Glutamatergic neuron (in vitro differentiated cells): ENCODE measurements around the gene MANF. TPM values are rescaled to one million over a fixed set of nuclear protein-coding genes. Genes with fewer than 3 reads are reported as not detected.

Source experiments
- DNase-seq: peaks from one replicate; pipeline ENCODE4 v3.0.0; 2022
- H3K27ac Mint-ChIP-seq: one replicate; pipeline ENCODE4 v1.8.0; 2020; ENCODE audit warnings: mild to moderate bottlenecking, mixed read lengths, inconsistent platforms; ENCODE audit not compliant: unreplicated experiment
- H3K27me3 Mint-ChIP-seq: one replicate; pipeline ENCODE4 v1.8.0; 2020; ENCODE audit warnings: mild to moderate bottlenecking, moderate library complexity, mixed read lengths, inconsistent platforms; ENCODE audit not compliant: unreplicated experiment
- H3K36me3 Mint-ChIP-seq: one replicate; pipeline ENCODE4 v1.8.0; 2020; ENCODE audit warnings: mild to moderate bottlenecking, mixed read lengths, inconsistent platforms; ENCODE audit not compliant: unreplicated experiment
- H3K4me1 Mint-ChIP-seq: one replicate; pipeline ENCODE4 v1.8.0; 2020; ENCODE audit warnings: mild to moderate bottlenecking, low read depth, mixed read lengths, inconsistent platforms; ENCODE audit not compliant: unreplicated experiment
- H3K4me3 Mint-ChIP-seq: one replicate; pipeline ENCODE4 v1.8.0; 2020; ENCODE audit warnings: mild to moderate bottlenecking, mixed read lengths, inconsistent platforms; ENCODE audit not compliant: unreplicated experiment
- H3K9me3 Mint-ChIP-seq: one replicate; pipeline ENCODE4 v1.8.0; 2020; ENCODE audit warnings: mild to moderate bottlenecking, moderate library complexity, mixed read lengths, inconsistent platforms; ENCODE audit not compliant: unreplicated experiment
- total RNA-seq: library from RNA; stranded (reverse); fragmentation: NEBNext Ultra II Directional; extraction: Animal tissue kit (Norgen Biotek cat#: 25700); gene quantifications from one replicate; pipeline ENCODE4 v1.2.1, GENCODE V29; 2021; ENCODE audit not compliant: unreplicated experiment
- TF ChIP-seq, protein P1 (sequence below): fragments of 200-600 bp; sonication (generic); IDR thresholded peaks from one replicate; pipeline ENCODE4 v1.5.0; 2021; ENCODE audit not compliant: partially characterized antibody, unreplicated experiment

Gene MANF
- total RNA-seq, 1 donor from 2014 or later = 104 TPM

DNA sequence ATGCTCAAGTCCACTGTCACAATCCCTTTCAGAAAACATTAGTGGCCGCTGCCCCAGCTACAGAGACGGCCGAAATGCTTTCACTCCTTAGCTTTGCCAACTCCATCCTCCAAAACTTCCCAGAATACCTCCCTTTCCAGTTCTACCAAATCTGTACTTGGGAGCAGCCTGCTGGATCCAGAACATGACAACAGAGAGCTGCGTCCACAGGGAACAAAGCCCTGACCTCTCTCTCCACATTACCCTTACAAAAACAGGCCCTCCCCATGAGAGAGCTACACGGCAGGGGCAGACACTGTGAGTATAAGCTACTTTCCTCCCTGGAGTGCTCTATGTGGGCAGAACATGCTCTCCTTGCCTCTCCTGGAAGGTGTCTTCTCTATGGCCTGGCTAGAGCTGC lies 12.3 kb downstream of the MANF start:
- DNase-seq = no peak
- Mint-ChIP-seq H3K27ac (peak overlapping the region; percentile 65), H3K4me1 (peaks cover 25% of the 10 kb centered on the region), H3K27me3 (peaks cover 7% of the 10 kb centered on the region), H3K36me3 (peaks cover 14% of the 10 kb centered on the region), H3K4me3 (no peak overlapping the region), H3K9me3 (peaks cover 7% of the 10 kb centered on the region)
- TF ChIP-seq, protein P1, sequence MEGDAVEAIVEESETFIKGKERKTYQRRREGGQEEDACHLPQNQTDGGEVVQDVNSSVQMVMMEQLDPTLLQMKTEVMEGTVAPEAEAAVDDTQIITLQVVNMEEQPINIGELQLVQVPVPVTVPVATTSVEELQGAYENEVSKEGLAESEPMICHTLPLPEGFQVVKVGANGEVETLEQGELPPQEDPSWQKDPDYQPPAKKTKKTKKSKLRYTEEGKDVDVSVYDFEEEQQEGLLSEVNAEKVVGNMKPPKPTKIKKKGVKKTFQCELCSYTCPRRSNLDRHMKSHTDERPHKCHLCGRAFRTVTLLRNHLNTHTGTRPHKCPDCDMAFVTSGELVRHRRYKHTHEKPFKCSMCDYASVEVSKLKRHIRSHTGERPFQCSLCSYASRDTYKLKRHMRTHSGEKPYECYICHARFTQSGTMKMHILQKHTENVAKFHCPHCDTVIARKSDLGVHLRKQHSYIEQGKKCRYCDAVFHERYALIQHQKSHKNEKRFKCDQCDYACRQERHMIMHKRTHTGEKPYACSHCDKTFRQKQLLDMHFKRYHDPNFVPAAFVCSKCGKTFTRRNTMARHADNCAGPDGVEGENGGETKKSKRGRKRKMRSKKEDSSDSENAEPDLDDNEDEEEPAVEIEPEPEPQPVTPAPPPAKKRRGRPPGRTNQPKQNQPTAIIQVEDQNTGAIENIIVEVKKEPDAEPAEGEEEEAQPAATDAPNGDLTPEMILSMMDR = no peak

GRCh38 chr3:51398595-51399310 lies 13.7 kb downstream of the MANF start:
- Mint-ChIP-seq H3K9me3 (peaks cover 3% of the 10 kb centered on the region), H3K4me3 (no peak overlapping the region), H3K36me3 (peaks cover 6% of the 10 kb centered on the region), H3K4me1 (peaks cover 21% of the 10 kb centered on the region), H3K27ac (peak overlapping the region; percentile 45), H3K27me3 (peaks cover 8% of the 10 kb centered on the region)
- TF ChIP-seq, protein P1 = no peak
- DNase-seq = no peak

- no peaks in the 10 kb centered on the region for H3K36me3 Mint-ChIP-seq
- H3K27ac Mint-ChIP-seq = no peak overlapping the region
Measured at GRCh38 chr3:51400166-51400565, 15.1 kb downstream of the MANF start.

GRCh38 chr3:51401735-51402134 lies 16.6 kb downstream of the MANF start:
- H3K27me3 Mint-ChIP-seq = peaks cover 6% of the 10 kb centered on the region
- peaks cover 5% of the 10 kb centered on the region for H3K4me1 Mint-ChIP-seq
- H3K36me3 Mint-ChIP-seq = no peaks in the 10 kb centered on the region

More at GRCh38 chr3:51400166-51400565, 15.1 kb downstream of the MANF start:
- no peaks in the 10 kb centered on the region for H3K9me3 Mint-ChIP-seq
- DNase-seq = no peak
- TF ChIP-seq, protein P1 = no peak
- peaks cover 10% of the 10 kb centered on the region for H3K4me1 Mint-ChIP-seq
- no peak overlapping the region for H3K4me3 Mint-ChIP-seq
- H3K27me3 Mint-ChIP-seq = peaks cover 5% of the 10 kb centered on the region

DNA sequence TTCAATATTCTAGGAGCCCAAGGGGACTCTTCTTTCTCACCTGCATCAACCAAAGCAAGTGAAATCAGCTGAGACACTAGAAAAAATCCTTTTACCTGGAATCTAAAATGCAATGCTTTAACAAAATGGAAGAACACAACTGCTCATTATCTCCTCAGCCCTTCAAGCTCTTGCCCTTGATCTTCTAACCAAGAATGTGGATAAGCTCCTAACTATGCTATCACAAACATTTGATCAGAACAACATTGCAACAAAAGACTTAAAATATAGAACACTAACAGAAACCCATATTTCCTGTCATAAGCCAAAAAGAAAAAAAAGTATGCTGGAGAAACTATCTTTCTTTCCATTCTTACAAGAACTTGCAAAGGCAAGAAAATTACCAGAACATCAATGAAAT lies 18.6 kb downstream of the MANF start:
- H3K4me3 Mint-ChIP-seq = no peak overlapping the region
- no peaks in the 10 kb centered on the region for H3K36me3 Mint-ChIP-seq
- peaks cover under 1% of the 10 kb centered on the region for H3K4me1 Mint-ChIP-seq
- H3K9me3 Mint-ChIP-seq = peaks cover 2% of the 10 kb centered on the region
- peaks cover 6% of the 10 kb centered on the region for H3K27me3 Mint-ChIP-seq
- TF ChIP-seq, protein P1 = no peak
- no peak overlapping the region for H3K27ac Mint-ChIP-seq
- DNase-seq = no peak

More at GRCh38 chr3:51401735-51402134, 16.6 kb downstream of the MANF start:
- DNase-seq = no peak
- no peak overlapping the region for H3K4me3 Mint-ChIP-seq
- H3K27ac Mint-ChIP-seq = no peak overlapping the region
- peaks cover 2% of the 10 kb centered on the region for H3K9me3 Mint-ChIP-seq
- TF ChIP-seq, protein P1 = no peak
